ENCODE data around the gene GRM5.
"Not testable (repeated sequence)": the region's sequence is repeated elsewhere in the genome, so short reads cannot be mapped to it uniquely, and the experiment has no call there.

DNA sequence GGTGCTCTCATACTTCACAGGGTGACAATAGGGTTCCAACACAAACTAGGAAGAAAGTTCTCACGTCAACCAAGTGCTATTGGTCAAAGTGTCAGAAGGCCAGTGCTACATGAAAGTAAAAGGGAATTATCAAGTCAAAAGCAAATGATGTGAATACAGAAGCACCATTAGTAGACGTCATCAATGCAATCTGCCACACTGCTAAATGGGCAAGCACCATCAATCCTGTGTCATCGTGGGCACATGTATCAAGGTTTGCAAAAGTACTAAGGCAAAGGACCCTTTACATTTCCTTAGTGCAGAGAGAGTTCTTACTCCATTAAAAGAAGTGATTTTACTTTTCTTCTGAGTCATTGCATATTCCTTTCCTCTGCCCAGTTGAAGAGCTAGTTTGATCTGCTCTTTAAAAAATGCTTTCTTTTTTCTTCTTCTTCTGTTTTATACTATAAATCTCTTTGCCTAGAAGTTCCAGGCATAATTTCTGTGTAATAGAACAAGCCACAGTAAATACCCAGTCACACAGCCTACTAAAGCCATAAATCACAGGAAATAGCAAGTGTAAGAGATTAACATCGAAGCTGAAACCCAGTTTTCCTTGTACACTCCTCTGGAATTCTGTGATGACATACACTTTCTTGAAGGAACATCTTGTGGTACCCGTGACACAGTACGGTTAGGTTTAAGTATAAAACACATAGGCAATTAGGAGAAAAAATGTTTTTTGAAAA is 21.8 kb downstream of the GRM5 start:
- TF ChIP-seq, protein P1, sequence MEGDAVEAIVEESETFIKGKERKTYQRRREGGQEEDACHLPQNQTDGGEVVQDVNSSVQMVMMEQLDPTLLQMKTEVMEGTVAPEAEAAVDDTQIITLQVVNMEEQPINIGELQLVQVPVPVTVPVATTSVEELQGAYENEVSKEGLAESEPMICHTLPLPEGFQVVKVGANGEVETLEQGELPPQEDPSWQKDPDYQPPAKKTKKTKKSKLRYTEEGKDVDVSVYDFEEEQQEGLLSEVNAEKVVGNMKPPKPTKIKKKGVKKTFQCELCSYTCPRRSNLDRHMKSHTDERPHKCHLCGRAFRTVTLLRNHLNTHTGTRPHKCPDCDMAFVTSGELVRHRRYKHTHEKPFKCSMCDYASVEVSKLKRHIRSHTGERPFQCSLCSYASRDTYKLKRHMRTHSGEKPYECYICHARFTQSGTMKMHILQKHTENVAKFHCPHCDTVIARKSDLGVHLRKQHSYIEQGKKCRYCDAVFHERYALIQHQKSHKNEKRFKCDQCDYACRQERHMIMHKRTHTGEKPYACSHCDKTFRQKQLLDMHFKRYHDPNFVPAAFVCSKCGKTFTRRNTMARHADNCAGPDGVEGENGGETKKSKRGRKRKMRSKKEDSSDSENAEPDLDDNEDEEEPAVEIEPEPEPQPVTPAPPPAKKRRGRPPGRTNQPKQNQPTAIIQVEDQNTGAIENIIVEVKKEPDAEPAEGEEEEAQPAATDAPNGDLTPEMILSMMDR (IDR thresholded peaks at IDR 0.05): not testable (repeated sequence)
- TF ChIP-seq EZH2 (IDR thresholded peaks at IDR 0.05): not testable (repeated sequence)

Data from neural progenitor cell (in vitro differentiated cells).